ENCODE data around the gene GNRH2. TPM values are rescaled to one million over a fixed set of nuclear protein-coding genes. Genes with fewer than 3 reads are reported as not detected.

Gene GNRH2
- polyA plus RNA-seq, 1 of the 3 experiments (the other 2 are of a cell fraction): 0.58 TPM

DNA sequence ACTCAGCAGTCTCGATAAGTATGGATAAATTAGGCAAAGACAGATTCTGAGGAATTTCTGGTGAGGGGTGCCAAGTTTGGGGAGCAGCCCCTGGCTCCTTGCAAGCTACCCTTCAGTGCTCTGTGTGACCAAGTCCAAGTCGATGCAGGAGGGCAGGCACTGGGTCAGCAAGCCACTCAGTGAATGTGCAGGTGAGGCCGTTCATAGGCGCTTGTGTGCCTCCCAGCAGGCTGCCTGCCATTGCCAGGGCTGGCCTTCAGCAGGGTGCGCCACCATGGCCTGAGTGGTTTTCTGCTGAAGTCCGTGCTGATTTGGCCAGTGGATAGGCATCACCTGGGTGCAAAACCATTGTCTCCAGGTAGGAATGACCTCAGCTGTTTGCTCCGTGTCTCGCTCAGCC is 3.3 kb upstream of the GNRH2 start:
- H3K4me2 ChIP-seq: no peak overlapping the region
- no peak overlapping the region for H3K9ac ChIP-seq
- H3K27me3 ChIP-seq (ENCODE audit: insufficient read depth): no peaks in the 10 kb centered on the region
- H3K9me2 ChIP-seq: no peaks in the 10 kb centered on the region
- no peaks in the 10 kb centered on the region for H3K9me3 ChIP-seq
- no peak overlapping the region for H2AFZ ChIP-seq (ENCODE audit: low read depth)
- no peak for DNase-seq
- no peak overlapping the region for H3K4me3 ChIP-seq (ENCODE audit: low read depth in 2 of 2, low read length in 1 of 2)
- WGBS (ENCODE audit: low lambda C conversion rate): 93% methylated on average over 4 of the region's 8 CpGs
- TF ChIP-seq TEAD4 (IDR thresholded peaks at IDR 0.05; ENCODE audit: borderline replicate concordance, insufficient read depth): no peak
- no peak for TF ChIP-seq CHD2 (IDR thresholded peaks at IDR 0.05; ENCODE audit: low read length, partially characterized antibody)
- TF ChIP-seq, protein P1, sequence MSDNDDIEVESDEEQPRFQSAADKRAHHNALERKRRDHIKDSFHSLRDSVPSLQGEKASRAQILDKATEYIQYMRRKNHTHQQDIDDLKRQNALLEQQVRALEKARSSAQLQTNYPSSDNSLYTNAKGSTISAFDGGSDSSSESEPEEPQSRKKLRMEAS (IDR thresholded peaks at IDR 0.05; ENCODE audit: low read depth): no peak
- no peak for TF ChIP-seq RFX5 (IDR thresholded peaks at IDR 0.05; ENCODE audit: low read length)
- H3K79me2 ChIP-seq (ENCODE audit: insufficient read depth): no peaks in the 10 kb centered on the region
- no peak overlapping the region for H3K27ac ChIP-seq (ENCODE audit: low read depth in 2 of 2, low read length in 1 of 2)
- peaks cover 8 to 52% of the 10 kb centered on the region in 2 experiments for H3K36me3 ChIP-seq (replicated peaks in 1 of 2; ENCODE audit: control insufficient read depth in 1 of 2, insufficient read depth in 2 of 2, low read length in 1 of 2)
- ChIA-PET POLR2A (no interaction called here), CTCF (no interaction called here)
- H4K20me1 ChIP-seq (ENCODE audit: insufficient read depth): no peaks in the 10 kb centered on the region
- no peaks in the 10 kb centered on the region for H3F3A ChIP-seq (replicated peaks; ENCODE audit: insufficient read depth)
- peaks cover 5% of the 10 kb centered on the region in 2 experiments; a peak in 2 of 4 replicates for H3K4me1 ChIP-seq (ENCODE audit: control insufficient read depth in 1 of 2, insufficient read depth in 2 of 2, low read depth in 1 of 2, low read length in 1 of 2)

DNA sequence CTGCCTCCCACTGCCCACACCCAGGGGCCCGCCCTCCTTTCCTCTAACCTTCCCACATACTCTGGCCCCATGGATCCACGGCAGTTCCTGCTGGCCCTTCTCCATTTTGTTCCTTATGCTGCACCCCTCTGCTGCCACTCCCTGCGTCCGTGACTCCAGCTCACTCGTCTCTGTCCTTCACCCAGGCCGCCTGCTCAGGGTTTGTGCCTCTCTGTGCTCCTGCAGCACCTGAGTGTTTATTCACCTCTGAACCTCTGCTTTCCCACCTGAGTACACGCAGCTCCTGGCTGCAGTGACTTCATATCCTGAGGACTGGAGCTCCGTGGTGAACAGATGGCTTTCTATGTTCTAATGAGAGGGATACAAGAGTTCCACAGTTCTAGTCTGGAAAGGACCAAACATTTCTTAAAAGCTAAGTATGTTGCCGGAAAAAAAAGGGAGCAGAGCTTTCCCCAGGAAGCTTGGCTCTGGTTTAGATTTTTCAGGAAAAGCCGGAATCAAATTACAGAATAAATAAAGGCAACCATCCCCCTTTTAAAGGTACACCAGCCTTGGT is 1.5 kb upstream of the GNRH2 start:
- CTCF ChIA-PET: interaction anchor here (1.2 kb wide), 1 partner anchor 11 kb away, joined by 4 read pairs; no protein-coding TSS in a partner anchor

More for the DNA sequence above, 1.5 kb upstream of the GNRH2 start:
- H3K9ac ChIP-seq: no peak overlapping the region
- 82% methylated on average over 10 of the region's 10 CpGs for WGBS (ENCODE audit: low lambda C conversion rate)
- peaks cover 0 to 34% of the 10 kb centered on the region in 2 experiments for H3K36me3 ChIP-seq (replicated peaks in 1 of 2; ENCODE audit: control insufficient read depth in 1 of 2, insufficient read depth in 2 of 2, low read length in 1 of 2)
- peaks cover 9% of the 10 kb centered on the region for H3K79me2 ChIP-seq (ENCODE audit: insufficient read depth)
- no peak for TF ChIP-seq POLR2AphosphoS5 (IDR thresholded peaks at IDR 0.05; ENCODE audit: low read depth, low read length)
- no peak for TF ChIP-seq NFIC (IDR thresholded peaks at IDR 0.05; ENCODE audit: borderline replicate concordance)
- no peak for TF ChIP-seq TCF12 (IDR thresholded peaks at IDR 0.05)
- TF ChIP-seq NRF1 (IDR thresholded peaks at IDR 0.05; ENCODE audit: low read depth, low read length): no peak
- TF ChIP-seq, protein P2, sequence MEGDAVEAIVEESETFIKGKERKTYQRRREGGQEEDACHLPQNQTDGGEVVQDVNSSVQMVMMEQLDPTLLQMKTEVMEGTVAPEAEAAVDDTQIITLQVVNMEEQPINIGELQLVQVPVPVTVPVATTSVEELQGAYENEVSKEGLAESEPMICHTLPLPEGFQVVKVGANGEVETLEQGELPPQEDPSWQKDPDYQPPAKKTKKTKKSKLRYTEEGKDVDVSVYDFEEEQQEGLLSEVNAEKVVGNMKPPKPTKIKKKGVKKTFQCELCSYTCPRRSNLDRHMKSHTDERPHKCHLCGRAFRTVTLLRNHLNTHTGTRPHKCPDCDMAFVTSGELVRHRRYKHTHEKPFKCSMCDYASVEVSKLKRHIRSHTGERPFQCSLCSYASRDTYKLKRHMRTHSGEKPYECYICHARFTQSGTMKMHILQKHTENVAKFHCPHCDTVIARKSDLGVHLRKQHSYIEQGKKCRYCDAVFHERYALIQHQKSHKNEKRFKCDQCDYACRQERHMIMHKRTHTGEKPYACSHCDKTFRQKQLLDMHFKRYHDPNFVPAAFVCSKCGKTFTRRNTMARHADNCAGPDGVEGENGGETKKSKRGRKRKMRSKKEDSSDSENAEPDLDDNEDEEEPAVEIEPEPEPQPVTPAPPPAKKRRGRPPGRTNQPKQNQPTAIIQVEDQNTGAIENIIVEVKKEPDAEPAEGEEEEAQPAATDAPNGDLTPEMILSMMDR (IDR thresholded peaks at IDR 0.05): no peak
- TF ChIP-seq RFX5 (IDR thresholded peaks at IDR 0.05; ENCODE audit: low read length): no peak
- TF ChIP-seq, protein P1 (IDR thresholded peaks at IDR 0.05; ENCODE audit: low read depth): no peak
- TF ChIP-seq JUND (IDR thresholded peaks at IDR 0.05): no peak
- no peak overlapping the region for H3K4me3 ChIP-seq (ENCODE audit: low read depth in 2 of 2, low read length in 1 of 2)
- POLR2A ChIA-PET: no interaction called here
- H3K4me1 ChIP-seq (ENCODE audit: control insufficient read depth in 1 of 2, insufficient read depth in 2 of 2, low read depth in 1 of 2, low read length in 1 of 2): peaks cover 5 to 7% of the 10 kb centered on the region in 2 experiments; a peak in 2 of 4 replicates
- no peaks in the 10 kb centered on the region for H3K9me2 ChIP-seq
- H3K9me3 ChIP-seq: no peaks in the 10 kb centered on the region
- no peaks in the 10 kb centered on the region for H4K20me1 ChIP-seq (ENCODE audit: insufficient read depth)
- DNase-seq: no peak
- H3K27me3 ChIP-seq (ENCODE audit: insufficient read depth): no peaks in the 10 kb centered on the region
- H2AFZ ChIP-seq (ENCODE audit: low read depth): no peak overlapping the region
- no peaks in the 10 kb centered on the region for H3F3A ChIP-seq (replicated peaks; ENCODE audit: insufficient read depth)
- peak overlapping the region; percentile 5 to 68; a peak in 3 of 4 replicates for H3K27ac ChIP-seq (ENCODE audit: low read depth in 2 of 2, low read length in 1 of 2)
- H3K4me2 ChIP-seq: no peak overlapping the region; the same call in 1 of the 2 replicates
